GM21717 (cell line): ENCODE results near the gene C17orf75.

Source experiments
- ATAC-seq: cut with Tn5 transposase; IDR thresholded peaks from one replicate; pipeline ENCODE4 v1.9.1; 2021; ENCODE audit warnings: mild to moderate bottlenecking, moderate library complexity; ENCODE audit not compliant: unreplicated experiment

Gene C17orf75

GRCh38 chr17:32281011-32281451 lies 60.9 kb downstream of the C17orf75 start:
- no peak for ATAC-seq

- ATAC-seq, result no peak
Measured at GRCh38 chr17:32279891-32280716, 61.9 kb downstream of the C17orf75 start.

- ATAC-seq, result no peak
Measured at GRCh38 chr17:32278815-32279214, 63.2 kb downstream of the C17orf75 start.
